Liver (tissue), 9 donors: ENCODE data around the gene IL1RAP. TPM values are rescaled to one million over a fixed set of nuclear protein-coding genes. Genes with fewer than 3 reads are reported as not detected.

ENCODE experiments used
- DNase-seq: peaks from one replicate; pipeline ENCODE4 v3.0.0-alpha.2; 2017; ENCODE audit warnings: low spot score
- H3K27ac ChIP-seq, 2 donors: one replicate each; pipeline ENCODE4 v1.7.0; 2013; ENCODE audit warnings: inconsistent platforms in 2 of 2, low read length in 2 of 2, control low read depth in 1 of 2, low read depth in 1 of 2, mild to moderate bottlenecking in 1 of 2
- H3K27me3 ChIP-seq, 4 donors: one replicate each; pipeline versions ENCODE4 v1.6.1 to v1.7.0; 2013; ENCODE audit warnings: low read length in 3 of 4, inconsistent platforms in 1 of 4, mild to moderate bottlenecking in 1 of 4, moderate library complexity in 1 of 4; ENCODE audit not compliant: control insufficient read depth in 4 of 4, insufficient read depth in 4 of 4
- H3K36me3 ChIP-seq, 4 donors: one replicate each; pipeline versions ENCODE4 v1.6.1 to v1.7.0; 2013; ENCODE audit warnings: low read length in 3 of 4, mild to moderate bottlenecking in 3 of 4, low read depth in 1 of 4, moderate library complexity in 1 of 4; ENCODE audit not compliant: control insufficient read depth in 4 of 4, insufficient read depth in 3 of 4
- H3K4me1 ChIP-seq, 4 donors: one replicate each; pipeline versions ENCODE4 v1.6.1 to v1.7.0; 2013; ENCODE audit warnings: low read length in 3 of 4, mild to moderate bottlenecking in 3 of 4, moderate library complexity in 1 of 4; ENCODE audit not compliant: control insufficient read depth in 4 of 4, insufficient read depth in 4 of 4
- H3K4me3 ChIP-seq, 3 donors: one replicate each; pipeline versions ENCODE4 v1.6.1 to v1.7.0; 2013; ENCODE audit warnings: low read length in 3 of 3, control low read depth in 1 of 3, low read depth in 1 of 3, mild to moderate bottlenecking in 1 of 3
- H3K9ac ChIP-seq, 2 donors: one replicate each; pipeline ENCODE4 v1.7.0; 2013; ENCODE audit warnings: low read length in 2 of 2, mild to moderate bottlenecking in 2 of 2, moderate library complexity in 2 of 2, control low read depth in 1 of 2, low read depth in 1 of 2
- H3K9me3 ChIP-seq, 4 donors: one replicate each; pipeline versions ENCODE4 v1.6.1 to v1.7.0; 2013; ENCODE audit warnings: low read length in 3 of 4; ENCODE audit not compliant: control insufficient read depth in 4 of 4
- EGR1 ChIP-seq, 2 donors: IDR thresholded peaks; 2 replicates each; pipeline ENCODE4 v1.6.1; 2016 to 2018; ENCODE audit warnings: antibody characterized with exemption in 2 of 2, low read depth in 2 of 2
- FOXA1 ChIP-seq: IDR thresholded peaks from 2 replicates; pipeline ENCODE4 v1.6.1; 2016; ENCODE audit warnings: antibody characterized with exemption
- FOXA2 ChIP-seq: IDR thresholded peaks from 2 replicates; pipeline ENCODE4 v1.6.1; 2016; ENCODE audit warnings: antibody characterized with exemption
- GABPA ChIP-seq, 2 donors: IDR thresholded peaks in 1 of 2; conservative IDR thresholded peaks in 1 of 2; 2 replicates each; pipeline ENCODE4 v1.6.1; 2016; ENCODE audit warnings: antibody characterized with exemption in 2 of 2, mild to moderate bottlenecking in 1 of 2, moderate library complexity in 1 of 2
- HNF4A ChIP-seq, 2 donors: conservative IDR thresholded peaks; 2 replicates each; pipeline ENCODE4 v1.6.1; 2016; ENCODE audit warnings: antibody characterized with exemption in 2 of 2, mild to moderate bottlenecking in 2 of 2
- HNF4G ChIP-seq: IDR thresholded peaks from 2 replicates; pipeline ENCODE4 v1.6.1; 2016; ENCODE audit warnings: antibody characterized with exemption
- JUND ChIP-seq, 2 donors: IDR thresholded peaks; 2 replicates each; pipeline ENCODE4 v1.6.1; 2016; ENCODE audit warnings: antibody characterized with exemption in 2 of 2
- NR2F2 ChIP-seq: IDR thresholded peaks from 2 replicates; pipeline ENCODE4 v1.6.1; 2016; ENCODE audit warnings: antibody characterized with exemption
- RAD21 ChIP-seq, 2 donors: IDR thresholded peaks; 2 replicates each; pipeline ENCODE4 v1.6.1; 2016; ENCODE audit warnings: antibody characterized with exemption in 2 of 2, mild to moderate bottlenecking in 2 of 2
- RXRA ChIP-seq, 2 donors: IDR thresholded peaks; 2 replicates each; pipeline ENCODE4 v1.6.1; 2017 to 2018; ENCODE audit warnings: antibody characterized with exemption in 2 of 2, mild to moderate bottlenecking in 1 of 2
- SP1 ChIP-seq: IDR thresholded peaks from 2 replicates; pipeline ENCODE4 v1.6.1; 2018; ENCODE audit warnings: antibody characterized with exemption, mild to moderate bottlenecking
- TAF1 ChIP-seq: conservative IDR thresholded peaks from 2 replicates; pipeline ENCODE4 v1.6.1; 2016; ENCODE audit warnings: antibody characterized with exemption, mild to moderate bottlenecking
- YY1 ChIP-seq: IDR thresholded peaks from 2 replicates; pipeline ENCODE4 v1.6.1; 2016; ENCODE audit warnings: antibody characterized with exemption, mild to moderate bottlenecking
- ZBTB33 ChIP-seq: IDR thresholded peaks from 2 replicates; pipeline ENCODE4 v1.6.1; 2016; ENCODE audit warnings: antibody characterized with exemption
- WGBS: extraction: QIAGEN DNeasy Blood & Tissue Kit; methylation state at CpG from one replicate; pipeline ENCODE4 v1.1.7; 2013; 5-methylcytosine and 5-hydroxymethylcytosine counted together
- polyA plus RNA-seq, 2 donors: library from polyadenylated mRNA; stranded (reverse) in 1 of 2; unstranded in 1 of 2; fragments of 200-250 nt in 1 of 2; fragments of >200 nt in 1 of 2; fragmentation: Nextera tagmentation in 1 of 2; extraction: Ambion mirVana in 1 of 2; gene quantifications; one replicate each; pipeline versions ENCODE4 v1.2.1 to v1.2.3, GENCODE V29; 2013 to 2015
- total RNA-seq, 2 donors: library from RNA; depleted of rRNA; stranded (reverse); fragments of >200 nt; gene quantifications; one replicate each; pipeline ENCODE4 v1.2.3, GENCODE V29; 2014
- TF ChIP-seq, protein P1 (sequence below): IDR thresholded peaks from 2 replicates; pipeline ENCODE4 v1.6.1; 2016; ENCODE audit warnings: antibody characterized with exemption
- TF ChIP-seq, protein P2 (sequence below): fragments of 150-350 bp; IDR thresholded peaks from 2 replicates; pipeline ENCODE4 v1.5.1; 2017; ENCODE audit warnings: improper control_type of control experiment, low read depth, low read length; ENCODE audit not compliant: missing input control
- TF ChIP-seq, protein P3 (sequence below): IDR thresholded peaks from 2 replicates; pipeline ENCODE4 v1.6.1; 2016; ENCODE audit warnings: antibody characterized with exemption
- donor health status: healthy.
- donor health status: healthy.
- donor health status: healthy.
- donor health status: healthy.
- donor health status: healthy.

Gene IL1RAP
- total and polyA plus RNA-seq, 4 donors, result 53.7 to 230 (median 71.6) TPM

GRCh38 chr3:190686011-190686410 lies 172.1 kb downstream of the IL1RAP start:
- H3K36me3 ChIP-seq, result no peaks in the 10 kb centered on the region
- H3K9me3 ChIP-seq, result no peaks in the 10 kb centered on the region
- no peaks in the 10 kb centered on the region for H3K27me3 ChIP-seq
- WGBS, result 98% methylated on average over 1 of the region's 1 CpG
- no peak overlapping the region for H3K4me3 ChIP-seq
- H3K27ac ChIP-seq, result no peak overlapping the region
- no peak overlapping the region for H3K9ac ChIP-seq
- no peak for DNase-seq
- TF ChIP-seq, protein P1, sequence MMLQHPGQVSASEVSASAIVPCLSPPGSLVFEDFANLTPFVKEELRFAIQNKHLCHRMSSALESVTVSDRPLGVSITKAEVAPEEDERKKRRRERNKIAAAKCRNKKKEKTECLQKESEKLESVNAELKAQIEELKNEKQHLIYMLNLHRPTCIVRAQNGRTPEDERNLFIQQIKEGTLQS, result no peak
- TF ChIP-seq FOXA1, result no peak
- no peak for TF ChIP-seq YY1
- TF ChIP-seq NR2F2, result no peak
- no peak for TF ChIP-seq RAD21 (IDR thresholded peaks at IDR 0.05)
- no peak for TF ChIP-seq HNF4G
- no peak for TF ChIP-seq SP1
- TF ChIP-seq RXRA (IDR thresholded peaks at IDR 0.05), result no peak
- TF ChIP-seq GABPA (IDR thresholded peaks at IDR 0.05 in 1 of 2, conservative IDR thresholded peaks at IDR 0.05 in 1 of 2), result no peak
- TF ChIP-seq EGR1 (IDR thresholded peaks at IDR 0.05; ENCODE audit: low read depth in 2 of 2), result no peak
- TF ChIP-seq, protein P2, sequence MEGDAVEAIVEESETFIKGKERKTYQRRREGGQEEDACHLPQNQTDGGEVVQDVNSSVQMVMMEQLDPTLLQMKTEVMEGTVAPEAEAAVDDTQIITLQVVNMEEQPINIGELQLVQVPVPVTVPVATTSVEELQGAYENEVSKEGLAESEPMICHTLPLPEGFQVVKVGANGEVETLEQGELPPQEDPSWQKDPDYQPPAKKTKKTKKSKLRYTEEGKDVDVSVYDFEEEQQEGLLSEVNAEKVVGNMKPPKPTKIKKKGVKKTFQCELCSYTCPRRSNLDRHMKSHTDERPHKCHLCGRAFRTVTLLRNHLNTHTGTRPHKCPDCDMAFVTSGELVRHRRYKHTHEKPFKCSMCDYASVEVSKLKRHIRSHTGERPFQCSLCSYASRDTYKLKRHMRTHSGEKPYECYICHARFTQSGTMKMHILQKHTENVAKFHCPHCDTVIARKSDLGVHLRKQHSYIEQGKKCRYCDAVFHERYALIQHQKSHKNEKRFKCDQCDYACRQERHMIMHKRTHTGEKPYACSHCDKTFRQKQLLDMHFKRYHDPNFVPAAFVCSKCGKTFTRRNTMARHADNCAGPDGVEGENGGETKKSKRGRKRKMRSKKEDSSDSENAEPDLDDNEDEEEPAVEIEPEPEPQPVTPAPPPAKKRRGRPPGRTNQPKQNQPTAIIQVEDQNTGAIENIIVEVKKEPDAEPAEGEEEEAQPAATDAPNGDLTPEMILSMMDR, result no peak
- no peak for TF ChIP-seq TAF1
- TF ChIP-seq JUND (IDR thresholded peaks at IDR 0.05), result no peak
- TF ChIP-seq ZBTB33, result no peak
- no peaks in the 10 kb centered on the region for H3K4me1 ChIP-seq

DNA sequence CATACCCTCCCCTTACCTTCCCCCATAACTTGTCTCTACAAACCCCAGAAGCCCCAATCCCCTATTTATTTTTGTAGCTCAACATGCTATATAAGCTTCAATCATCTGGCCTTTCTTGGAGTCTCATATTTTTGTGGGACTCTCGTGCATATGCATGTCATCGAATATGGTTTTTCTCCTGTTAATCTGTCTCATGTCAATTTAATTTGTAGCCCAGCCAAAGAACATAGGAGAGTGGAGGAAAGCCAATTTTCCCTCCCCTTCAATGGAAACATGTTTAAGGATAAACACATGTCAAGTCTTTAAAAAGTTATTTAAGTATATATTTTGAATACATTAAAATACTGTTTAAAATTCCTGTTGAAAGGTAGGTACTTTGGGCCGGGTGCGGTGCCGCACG lies 176.4 kb downstream of the IL1RAP start:
- Histone ChIP-seq H3K4me1 (peaks cover 0 to 5% (median 0%) of the 10 kb centered on the region in 4 donors), H3K36me3 (no peaks in the 10 kb centered on the region), H3K9ac (no peak overlapping the region), H3K9me3 (no peaks in the 10 kb centered on the region), H3K27ac (no peak overlapping the region), H3K27me3 (no peaks in the 10 kb centered on the region), H3K4me3 (no peak overlapping the region)
- 96% methylated on average over 6 of the region's 6 CpGs for WGBS
- no peak for DNase-seq
- no peak for TF ChIP-seq HNF4G
- no peak for TF ChIP-seq ZBTB33
- no peak for TF ChIP-seq JUND (IDR thresholded peaks at IDR 0.05)
- no peak for TF ChIP-seq HNF4A (conservative IDR thresholded peaks at IDR 0.05)
- TF ChIP-seq, protein P3, sequence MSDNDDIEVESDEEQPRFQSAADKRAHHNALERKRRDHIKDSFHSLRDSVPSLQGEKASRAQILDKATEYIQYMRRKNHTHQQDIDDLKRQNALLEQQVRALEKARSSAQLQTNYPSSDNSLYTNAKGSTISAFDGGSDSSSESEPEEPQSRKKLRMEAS, result no peak
- TF ChIP-seq GABPA (IDR thresholded peaks at IDR 0.05 in 1 of 2, conservative IDR thresholded peaks at IDR 0.05 in 1 of 2), result no peak
- TF ChIP-seq FOXA2, result no peak
- TF ChIP-seq, protein P1, result no peak
- TF ChIP-seq YY1, result no peak
- no peak for TF ChIP-seq RAD21 (IDR thresholded peaks at IDR 0.05)
- TF ChIP-seq EGR1 (IDR thresholded peaks at IDR 0.05; ENCODE audit: low read depth in 2 of 2), result no peak
- TF ChIP-seq NR2F2, result no peak
- TF ChIP-seq TAF1, result no peak
- TF ChIP-seq RXRA (IDR thresholded peaks at IDR 0.05), result no peak
